AG04449 (cell line): ENCODE data around the gene PSMD5.

Source experiments
- CTCF ChIA-PET: fragments of 350-600 bp; formaldehyde crosslinking; extraction: SDS; loops from one replicate; lab custom pipeline; 2021; ENCODE audit warnings: antibody characterized with exemption; lab: Yijun Ruan, JAX
- POLR2A ChIA-PET: fragments of 400-600, 350-600 bp; formaldehyde crosslinking; extraction: SDS; loops from one replicate; lab custom pipeline; 2020; ENCODE audit warnings: antibody characterized with exemption, inconsistent platforms; lab: Yijun Ruan, JAX
- DNase-seq: peaks from one replicate; pipeline ENCODE4 v3.0.0-alpha.2; 2010; ENCODE audit warnings: low read depth, low spot score
- H3K4me3 ChIP-seq: 2 replicates; pipeline ENCODE4 v1.5.1; 2011; ENCODE audit warnings: low read depth, mild to moderate bottlenecking, control low read depth, low read length
- CTCF ChIP-seq: IDR thresholded peaks from one replicate; pipeline ENCODE4 v1.5.1; 2011; ENCODE audit warnings: mild to moderate bottlenecking, moderate library complexity, low read length, control low read depth, inconsistent platforms; ENCODE audit not compliant: insufficient read depth; ENCODE audit errors: missing control alignments

PSMD5 gene

GRCh38 chr9:120867676-120868338 lies 25.1 kb upstream of the PSMD5 start:
- H3K4me3 ChIP-seq = no peak overlapping the region
- DNase-seq = no peak
- no peak for TF ChIP-seq CTCF
- CTCF ChIA-PET = interaction anchor here (0.8 to 1.9 kb wide), 3 partner anchors 12 to 69 kb away, joined by 3 to 9 read pairs (median 8); partner anchors contain the start of gene TRAF1
- POLR2A ChIA-PET = interaction anchor here (0.8 kb wide), 1 partner anchor 10 kb away, joined by 3 read pairs; no protein-coding TSS in a partner anchor

GRCh38 chr9:120866651-120867050 lies 23.9 kb upstream of the PSMD5 start:
- DNase-seq = no peak
- no peak for TF ChIP-seq CTCF
- ChIA-PET POLR2A (no interaction called here), CTCF (interaction anchor here (1.3 to 1.6 kb wide), 3 partner anchors 8 to 70 kb away, joined by 3 to 8 read pairs (median 3); no protein-coding TSS in a partner anchor)
- H3K4me3 ChIP-seq = no peak overlapping the region

GRCh38 chr9:120865809-120866208 lies 23.1 kb upstream of the PSMD5 start:
- TF ChIP-seq CTCF = no peak
- POLR2A ChIA-PET = no interaction called here
- H3K4me3 ChIP-seq = no peak overlapping the region
- CTCF ChIA-PET = interaction anchor here (1.3 to 1.5 kb wide), 3 partner anchors 8 to 115 kb away, joined by 3 read pairs; no protein-coding TSS in a partner anchor
- no peak for DNase-seq

- POLR2A ChIA-PET = no interaction called here
- DNase-seq = no peak
- TF ChIP-seq CTCF = no peak
- no peak overlapping the region for H3K4me3 ChIP-seq
- CTCF ChIA-PET = interaction anchor here (1.5 kb wide), 1 partner anchor 116 kb away, joined by 3 read pairs; no protein-coding TSS in a partner anchor
Measured at GRCh38 chr9:120865176-120865575, 22.5 kb upstream of the PSMD5 start.

GRCh38 chr9:120864719-120865118 lies 22.0 kb upstream of the PSMD5 start:
- no peak for DNase-seq
- no peak overlapping the region for H3K4me3 ChIP-seq
- ChIA-PET POLR2A (no interaction called here), CTCF (interaction anchor here (0.9 to 1.5 kb wide), 2 partner anchors 9 to 116 kb away, joined by 3 read pairs; no protein-coding TSS in a partner anchor)
- no peak for TF ChIP-seq CTCF

GRCh38 chr9:120863833-120864232 lies 21.1 kb upstream of the PSMD5 start:
- no peak for DNase-seq
- CTCF ChIA-PET = interaction anchor here (0.9 kb wide), 1 partner anchor 8 kb away, joined by 3 read pairs; no protein-coding TSS in a partner anchor

More at GRCh38 chr9:120863833-120864232, 21.1 kb upstream of the PSMD5 start:
- no peak overlapping the region for H3K4me3 ChIP-seq
- POLR2A ChIA-PET = no interaction called here
- no peak for TF ChIP-seq CTCF
